Measurements from ENCODE around the gene GNAQ. TPM values are rescaled to one million over a fixed set of nuclear protein-coding genes. Genes with fewer than 3 reads are reported as not detected.

GNAQ gene
- total RNA-seq, 1 experiment from 2014 or later = 55.5 TPM

- TF ChIP-seq ATF6 (CRISPR knock-in tag; IDR thresholded peaks at IDR 0.05) (no peak), MLX (CRISPR knock-in tag; IDR thresholded peaks at IDR 0.05) (no peak), HMGA2 (CRISPR knock-in tag; IDR thresholded peaks at IDR 0.05) (no peak), ZNF425 (CRISPR knock-in tag; conservative IDR thresholded peaks at IDR 0.05) (no peak), ATF2 (CRISPR knock-in tag; IDR thresholded peaks at IDR 0.05; ENCODE audit: borderline replicate concordance, low read depth) (no peak), TEAD1 (CRISPR knock-in tag; IDR thresholded peaks at IDR 0.05) (no peak), NR1H2 (CRISPR knock-in tag; IDR thresholded peaks at IDR 0.05) (no peak), USF1 (CRISPR knock-in tag; IDR thresholded peaks at IDR 0.05) (no peak), ATF3 (CRISPR knock-in tag; conservative IDR thresholded peaks at IDR 0.05) (no peak), SMAD4 (CRISPR knock-in tag; IDR thresholded peaks at IDR 0.05) (no peak), ZNF281 (CRISPR knock-in tag; IDR thresholded peaks at IDR 0.05) (no peak)
- Mint-ChIP-seq H3K36me3 (peaks cover 7% of the 10 kb centered on the region; the same call in 1 of the 2 replicates), H3K27me3 (ENCODE audit: low read depth) (no peaks in the 10 kb centered on the region), H3K27ac (peak overlapping the region; percentile 25; the same call in 1 of the 2 replicates), H3K4me1 (peaks cover 25% of the 10 kb centered on the region), H3K4me3 (no peak overlapping the region), H3K9me3 (peaks cover 3% of the 10 kb centered on the region; the same call in 1 of the 2 replicates)
- ATAC-seq (no peak), DNase-seq (ENCODE audit: low spot score) (no peak)
- POLR2A ChIA-PET = no interaction called here
- CTCF ChIA-PET = interaction anchor here (1.6 kb wide), 1 partner anchor 86 kb away, joined by 4 read pairs; no protein-coding TSS in a partner anchor
Measured at GRCh38 chr9:77891128-77891800, 140.3 kb downstream of the GNAQ start.

GRCh38 chr9:77887662-77888061 lies 143.9 kb downstream of the GNAQ start:
- H3K9me3 Mint-ChIP-seq = no peaks in the 10 kb centered on the region
- CTCF ChIA-PET = no interaction called here
- peaks cover 38% of the 10 kb centered on the region for H3K4me1 Mint-ChIP-seq
- DNase-seq (ENCODE audit: low spot score) (no peak), ATAC-seq (no peak)
- no peaks in the 10 kb centered on the region for H3K27me3 Mint-ChIP-seq (ENCODE audit: low read depth)
- no peak overlapping the region for H3K4me3 Mint-ChIP-seq
- no peaks in the 10 kb centered on the region for H3K36me3 Mint-ChIP-seq
- POLR2A ChIA-PET = interaction anchor here (0.5 kb wide), 1 partner anchor 551 kb away, joined by 5 read pairs; no protein-coding TSS in a partner anchor
- no peak overlapping the region for H3K27ac Mint-ChIP-seq
- TF ChIP-seq CTCF (IDR thresholded peaks at IDR 0.05) = no peak
- TF ChIP-seq OVOL2 (CRISPR knock-in tag; IDR thresholded peaks at IDR 0.05; ENCODE audit: borderline replicate concordance) = no peak

Data from WTC11 (cell line).